GM21381 (cell line): ENCODE measurements around the gene STK11IP.

Experiments used
- ATAC-seq: cut with Tn5 transposase; IDR thresholded peaks from one replicate; pipeline ENCODE4 v1.9.1; 2021; ENCODE audit warnings: mild to moderate bottlenecking, moderate library complexity; ENCODE audit not compliant: unreplicated experiment

STK11IP gene

DNA sequence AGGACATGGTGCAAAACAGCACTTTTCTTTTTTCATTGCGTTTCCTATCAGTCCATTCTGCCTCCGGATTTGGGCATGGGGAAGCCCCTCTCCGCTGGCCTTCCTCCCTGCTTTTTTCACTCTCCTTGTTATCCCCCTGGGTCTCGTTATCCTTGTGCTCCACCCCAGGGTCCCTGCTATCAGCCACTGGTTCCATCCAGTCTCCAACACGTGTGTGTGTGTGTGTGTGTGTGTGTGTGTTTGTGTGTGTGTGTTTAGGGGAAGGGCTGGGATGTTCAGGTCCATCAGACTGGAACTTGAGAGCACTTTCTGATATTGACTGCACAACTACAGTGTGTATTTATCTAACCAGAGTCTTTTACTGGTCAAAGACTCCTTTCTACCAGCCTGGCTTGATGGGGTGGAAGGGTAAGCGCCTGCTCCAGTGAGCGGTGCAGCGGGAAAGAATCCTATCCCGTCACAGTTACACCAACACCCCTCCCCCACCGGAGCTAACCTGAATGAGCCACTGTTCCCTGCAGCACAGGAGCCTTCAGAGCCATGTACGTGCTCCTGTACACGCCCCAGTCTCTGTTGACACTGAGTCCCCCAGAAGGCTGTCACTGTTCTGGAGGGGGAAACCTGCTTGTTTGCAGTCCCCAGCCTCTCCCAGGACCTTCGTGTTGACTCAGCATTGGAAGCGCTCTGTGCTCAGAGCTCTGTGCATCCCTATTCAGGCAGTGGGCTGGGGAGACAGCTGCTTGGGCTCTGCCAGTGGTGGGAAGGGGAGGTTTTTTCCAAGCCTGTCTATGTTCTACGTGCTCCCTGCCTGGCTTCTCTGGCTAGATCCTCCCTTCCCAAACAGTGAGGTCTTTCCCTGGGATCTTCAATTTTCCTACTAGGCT lies 20.9 kb upstream of the STK11IP start:
- no peak for ATAC-seq

DNA sequence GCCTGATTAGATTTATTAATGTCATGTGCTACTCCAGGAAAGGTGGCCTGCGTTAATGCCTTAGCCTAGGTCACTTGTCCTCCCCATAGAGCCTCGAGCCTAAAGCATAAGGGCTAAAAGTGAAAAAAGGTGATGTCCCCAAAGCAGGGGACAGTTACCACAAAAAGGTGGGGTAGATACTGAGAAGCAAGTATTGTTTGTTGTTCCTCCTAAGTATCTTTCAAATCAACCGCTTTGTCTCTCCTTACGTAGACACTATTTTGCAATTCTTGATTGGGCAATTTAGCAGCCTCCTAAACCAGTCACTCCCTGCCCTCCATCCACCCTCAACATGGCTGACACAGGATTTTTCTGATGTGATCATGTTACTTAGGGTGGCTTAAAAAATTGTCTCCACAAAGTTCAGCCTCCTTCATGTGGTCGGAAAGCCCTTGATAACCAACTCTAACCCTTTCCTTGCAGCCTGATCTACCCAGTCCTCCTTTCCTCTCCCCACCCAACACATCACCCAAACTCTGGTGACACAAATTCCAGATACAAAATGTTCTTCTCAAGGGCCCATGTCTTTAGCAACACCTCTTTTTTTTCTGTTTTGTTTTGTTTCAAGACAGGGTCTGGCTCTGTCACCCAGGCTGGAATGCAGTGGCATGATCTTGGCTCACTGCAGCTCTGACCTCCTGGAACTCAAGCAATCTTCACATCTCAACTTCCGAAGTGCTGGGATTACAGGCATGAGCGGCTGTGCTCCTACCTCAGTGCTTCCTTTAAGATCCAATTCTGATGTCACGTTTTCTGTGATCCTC lies 18.6 kb upstream of the STK11IP start:
- no peak for ATAC-seq

DNA sequence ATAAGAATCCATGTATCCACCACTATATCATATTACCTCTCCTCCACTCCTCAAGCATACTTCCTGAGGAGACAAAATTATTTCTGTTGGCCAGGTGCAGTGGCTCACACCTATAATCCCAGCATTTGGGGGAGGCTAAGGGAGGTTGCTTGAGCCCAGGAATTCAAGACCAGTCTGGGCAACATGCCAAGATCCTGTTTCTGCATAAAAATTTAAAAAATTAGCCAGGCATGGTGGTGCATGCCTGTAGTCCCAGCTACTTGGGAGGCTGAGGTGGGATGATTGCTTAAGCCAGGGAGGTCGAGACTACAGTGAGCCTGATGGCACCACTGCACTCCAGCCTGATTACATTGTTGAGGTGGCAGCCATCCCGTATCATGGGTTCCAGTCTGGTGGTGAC lies 16.3 kb upstream of the STK11IP start:
- no peak for ATAC-seq

DNA sequence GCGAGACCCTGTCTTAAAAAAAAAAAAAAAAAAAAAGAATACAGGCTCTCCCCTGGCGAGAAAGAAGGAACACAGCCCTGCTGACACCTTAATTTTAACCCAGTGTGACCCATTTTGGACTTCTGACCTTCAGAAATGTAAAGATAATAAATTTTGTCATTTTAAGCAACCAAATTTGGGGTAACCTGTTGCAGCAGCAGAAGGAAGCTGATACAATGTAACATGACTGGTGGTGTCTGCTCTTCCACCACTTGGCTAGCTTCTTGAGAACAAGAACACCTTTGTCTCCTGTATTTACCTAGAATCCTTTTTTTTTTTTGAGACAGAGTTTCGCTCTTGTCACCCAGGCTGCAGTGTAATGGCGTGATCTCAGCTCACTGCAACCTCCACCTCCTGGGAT lies 6.6 kb upstream of the STK11IP start:
- no peak for ATAC-seq

DNA sequence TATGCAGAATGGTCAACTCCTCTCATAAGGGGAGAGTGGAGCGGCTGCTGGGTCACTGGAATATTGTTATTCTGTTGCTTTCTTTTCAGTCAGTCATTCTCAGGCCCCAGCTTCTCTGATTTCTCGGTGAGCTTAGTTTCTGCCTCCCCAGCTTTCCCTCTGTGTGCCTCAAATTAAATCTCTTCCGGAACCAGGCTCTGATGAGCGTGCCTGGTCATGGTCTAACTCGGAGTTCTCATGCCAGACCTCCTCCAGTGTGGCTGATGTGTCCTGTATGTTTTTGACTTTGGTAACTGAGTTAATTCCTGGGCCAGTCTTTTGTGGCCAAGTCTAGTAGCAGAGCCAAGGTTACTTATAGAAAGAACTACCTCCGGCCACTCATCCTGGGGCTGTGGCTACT lies 4.9 kb upstream of the STK11IP start:
- no peak for ATAC-seq

DNA sequence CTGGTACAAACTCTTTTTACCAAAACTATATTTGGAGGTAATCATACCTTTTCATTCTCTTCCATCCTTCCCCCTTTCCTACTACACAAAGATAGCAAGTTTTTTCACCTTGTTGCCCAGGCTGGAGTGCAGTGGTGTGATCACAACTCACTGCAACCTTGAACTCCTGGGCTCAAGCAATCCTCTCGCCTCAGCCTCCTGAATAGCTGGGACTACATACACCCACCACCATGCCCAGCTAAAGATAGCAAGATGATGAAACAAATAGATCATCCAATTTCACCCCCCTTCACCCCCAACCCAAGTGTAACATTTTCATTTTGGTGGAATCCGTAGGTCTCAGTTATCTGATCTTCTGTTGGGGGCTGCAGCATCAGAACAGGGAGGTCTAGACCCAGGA lies 4.5 kb upstream of the STK11IP start:
- ATAC-seq = no peak

DNA sequence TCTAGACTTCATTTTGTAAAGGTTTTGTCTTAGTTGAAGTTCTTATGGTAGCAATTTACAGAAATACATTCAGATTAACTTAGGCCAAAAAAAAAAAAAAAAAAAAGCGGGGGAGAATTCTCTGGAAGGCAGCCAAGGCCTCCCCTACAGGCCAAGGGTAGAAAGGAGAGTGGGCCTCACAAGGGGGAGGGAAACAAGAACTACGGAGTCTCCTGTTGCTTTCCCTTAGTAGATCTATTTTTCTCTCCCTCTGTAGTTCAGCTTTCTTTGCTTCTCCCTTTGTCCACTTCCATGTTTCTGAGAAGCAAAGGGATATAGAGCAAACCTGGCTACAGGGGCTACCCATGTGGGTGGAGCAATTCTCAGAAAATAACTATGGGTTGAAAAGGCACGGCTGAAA lies 2.4 kb upstream of the STK11IP start:
- ATAC-seq = no peak

DNA sequence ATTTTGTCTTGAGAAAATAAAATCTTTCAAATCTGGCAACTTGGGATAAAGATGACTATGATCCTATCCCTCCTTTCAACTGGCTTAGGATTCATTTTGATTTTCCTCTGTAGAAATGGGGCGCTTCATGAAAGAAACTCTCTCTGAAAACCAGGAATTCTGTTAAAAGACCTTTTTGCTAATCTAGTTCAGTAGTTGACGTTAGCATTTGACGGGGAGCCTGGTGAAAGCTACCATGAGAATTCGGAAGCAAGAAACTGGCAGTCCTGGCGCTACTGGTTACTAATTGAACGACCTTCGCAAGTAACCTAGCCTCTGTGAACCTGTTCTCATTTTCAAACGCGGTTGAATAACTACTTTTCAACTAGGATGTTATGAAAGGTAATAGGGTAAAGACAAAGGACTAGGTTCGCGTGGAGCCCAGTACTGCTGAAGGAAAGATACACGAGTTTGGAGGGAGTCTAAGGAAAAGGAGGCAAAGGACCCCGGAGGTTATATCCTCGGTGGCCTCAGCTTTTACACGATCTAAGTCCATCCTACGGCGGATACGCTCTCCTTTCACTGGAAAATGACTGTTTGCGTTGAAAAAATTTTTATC lies 604 bp upstream of the STK11IP start:
- ATAC-seq = no peak

DNA sequence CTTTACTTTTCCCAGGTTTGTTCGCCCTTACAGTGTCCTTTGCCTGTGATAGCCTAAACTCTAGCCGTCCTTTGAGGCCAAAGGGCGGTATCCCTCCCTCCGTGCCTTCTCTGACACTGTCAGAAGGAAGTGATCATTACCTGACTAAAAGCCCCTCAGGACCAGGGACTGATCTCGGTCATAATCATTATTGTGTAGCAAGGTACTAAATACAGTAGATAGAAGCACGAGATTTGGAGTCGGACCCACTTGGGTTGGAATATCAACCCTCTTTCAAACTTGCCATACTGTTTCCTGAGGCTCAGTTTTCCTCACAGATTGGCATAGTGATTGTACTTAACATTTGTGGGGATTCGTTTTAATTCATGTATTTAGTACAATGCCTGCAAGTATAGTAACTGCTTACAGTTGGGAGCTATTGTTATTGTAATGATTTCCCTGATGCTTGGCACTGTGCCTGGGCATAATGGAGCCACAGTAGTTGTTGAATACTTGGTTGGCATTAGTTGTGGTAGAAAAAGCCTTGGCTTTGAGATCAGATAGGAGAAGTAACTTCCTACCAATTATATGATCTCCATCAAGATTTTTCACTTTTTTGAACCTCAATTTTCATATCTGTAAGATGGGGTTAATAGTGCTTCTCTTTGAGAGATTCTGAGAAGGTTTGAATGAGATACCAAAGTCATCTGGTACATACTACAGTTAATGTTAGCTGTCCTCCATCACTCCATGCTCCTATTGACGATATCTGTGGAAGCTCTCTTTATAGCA lies 836 bp downstream of the STK11IP start:
- ATAC-seq = no peak

DNA sequence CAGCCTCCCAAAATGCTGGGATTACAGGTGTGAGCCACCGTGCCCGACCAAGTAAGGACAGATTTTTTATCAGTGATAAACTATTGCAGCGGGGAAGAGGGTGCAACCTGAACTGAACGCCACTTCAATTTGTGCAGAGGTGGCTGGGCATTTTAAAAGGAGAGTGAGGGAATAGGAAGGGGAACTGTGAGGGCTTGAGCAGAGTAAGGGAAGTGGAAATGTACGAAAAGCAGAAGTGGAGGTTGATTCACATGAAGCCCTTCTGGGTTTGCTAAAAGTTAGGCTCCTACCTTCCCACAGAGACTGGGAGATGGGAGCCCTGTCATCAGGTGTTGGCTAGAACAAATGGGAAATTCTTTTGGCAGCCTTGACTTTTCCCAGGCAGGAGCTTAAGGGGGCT lies 6.1 kb downstream of the STK11IP start:
- ATAC-seq = no peak

DNA sequence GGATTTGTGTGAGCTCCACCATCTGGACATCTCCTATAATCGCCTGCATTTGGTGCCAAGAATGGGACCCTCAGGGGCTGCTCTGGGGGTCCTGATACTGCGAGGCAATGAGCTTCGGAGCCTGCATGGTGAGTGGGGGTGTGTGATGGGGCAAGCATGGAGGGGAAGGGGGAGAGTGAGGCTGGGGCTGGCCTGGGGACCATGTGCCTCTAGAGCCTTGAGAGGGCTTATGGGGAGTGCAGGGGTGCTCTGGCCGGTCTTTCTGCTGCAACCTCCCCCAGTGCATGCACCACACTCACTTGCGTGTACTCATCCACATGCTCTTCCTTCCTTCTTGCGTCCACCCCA lies 7.9 kb downstream of the STK11IP start:
- ATAC-seq = no peak

DNA sequence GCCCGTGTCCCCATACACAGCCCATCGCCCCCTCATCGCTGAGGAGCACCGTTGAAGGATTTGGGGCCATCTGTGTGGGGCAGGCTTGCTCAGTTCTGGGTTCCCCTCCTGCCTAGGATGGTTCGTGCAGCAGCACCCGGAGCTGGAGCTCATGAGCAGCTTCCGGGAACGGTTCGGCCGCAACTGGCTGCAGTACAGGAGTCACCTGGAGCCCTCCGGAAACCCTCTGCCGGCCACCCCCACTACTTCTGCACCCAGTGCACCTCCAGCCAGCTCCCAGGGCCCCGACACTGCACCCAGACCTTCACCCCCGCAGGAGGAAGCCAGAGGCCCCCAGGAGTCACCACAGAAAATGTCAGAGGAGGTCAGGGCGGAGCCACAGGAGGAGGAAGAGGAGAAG lies 10.3 kb downstream of the STK11IP start:
- no peak for ATAC-seq

DNA sequence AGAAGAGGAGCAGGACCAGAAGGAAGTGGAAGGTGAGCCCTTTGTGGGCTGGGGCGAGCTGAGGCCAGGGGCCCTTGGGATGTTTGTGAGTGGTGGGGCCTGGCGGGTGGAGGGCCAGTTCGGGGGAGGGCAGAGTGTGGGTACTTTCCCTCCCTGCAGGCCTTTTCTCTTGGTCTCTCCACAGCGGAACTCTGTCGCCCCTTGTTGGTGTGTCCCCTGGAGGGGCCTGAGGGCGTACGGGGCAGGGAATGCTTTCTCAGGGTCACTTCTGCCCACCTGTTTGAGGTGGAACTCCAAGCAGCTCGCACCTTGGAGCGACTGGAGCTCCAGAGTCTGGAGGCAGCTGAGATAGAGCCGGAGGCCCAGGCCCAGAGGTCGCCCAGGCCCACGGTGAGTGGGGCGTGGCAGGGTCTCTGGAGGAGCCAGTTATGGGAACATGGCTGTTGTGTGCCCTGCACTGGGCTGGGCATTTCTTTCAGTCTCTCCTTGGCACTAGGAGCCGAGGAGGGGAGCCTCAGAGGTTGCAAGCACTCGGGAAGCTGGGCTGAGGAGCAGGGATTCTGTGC lies 10.8 kb downstream of the STK11IP start:
- ATAC-seq = no peak

DNA sequence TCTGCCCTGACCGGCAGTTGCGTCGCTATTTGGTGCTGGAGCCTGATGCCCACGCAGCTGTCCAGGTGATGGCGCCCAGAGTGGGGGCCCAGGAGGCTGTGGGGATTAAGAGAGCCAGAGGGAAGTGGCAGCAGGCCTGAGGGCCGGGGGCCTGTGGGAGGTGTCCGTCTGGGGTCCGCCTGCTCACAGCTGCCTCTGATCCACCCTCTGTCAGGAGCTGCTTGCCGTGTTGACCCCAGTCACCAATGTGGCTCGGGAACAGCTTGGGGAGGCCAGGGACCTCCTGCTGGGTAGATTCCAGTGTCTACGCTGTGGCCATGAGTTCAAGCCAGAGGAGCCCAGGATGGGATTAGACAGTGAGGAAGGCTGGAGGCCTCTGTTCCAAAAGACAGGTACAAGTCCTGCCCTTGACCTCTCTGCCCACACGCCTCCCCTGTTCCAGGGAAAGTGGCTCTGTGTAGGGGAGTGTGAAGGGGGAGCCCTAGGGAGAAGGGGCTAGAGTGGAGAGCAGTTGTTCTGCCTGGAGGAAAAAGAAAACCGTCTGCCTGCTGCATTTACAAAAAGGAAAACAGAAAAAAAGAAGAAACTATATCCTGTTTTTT lies 11.6 kb downstream of the STK11IP start:
- no peak for ATAC-seq

DNA sequence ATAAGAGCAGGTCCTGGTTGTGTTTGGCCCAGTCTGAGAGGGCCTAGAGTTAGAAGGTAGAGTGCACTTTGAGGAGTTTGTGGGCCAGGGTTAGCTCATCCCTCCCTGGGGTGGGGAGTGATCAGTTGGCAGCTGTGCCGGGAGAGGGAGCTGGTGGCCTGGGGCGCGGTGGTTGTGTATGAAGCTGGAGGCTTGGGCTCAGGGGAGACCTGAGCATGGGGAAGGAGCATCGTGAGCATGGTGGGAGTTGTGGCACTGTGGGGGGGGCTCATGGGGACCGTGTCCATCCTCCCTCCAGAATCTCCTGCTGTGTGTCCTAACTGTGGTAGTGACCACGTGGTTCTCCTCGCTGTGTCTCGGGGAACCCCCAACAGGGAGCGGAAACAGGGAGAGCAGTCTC lies 13.6 kb downstream of the STK11IP start:
- ATAC-seq = no peak

DNA sequence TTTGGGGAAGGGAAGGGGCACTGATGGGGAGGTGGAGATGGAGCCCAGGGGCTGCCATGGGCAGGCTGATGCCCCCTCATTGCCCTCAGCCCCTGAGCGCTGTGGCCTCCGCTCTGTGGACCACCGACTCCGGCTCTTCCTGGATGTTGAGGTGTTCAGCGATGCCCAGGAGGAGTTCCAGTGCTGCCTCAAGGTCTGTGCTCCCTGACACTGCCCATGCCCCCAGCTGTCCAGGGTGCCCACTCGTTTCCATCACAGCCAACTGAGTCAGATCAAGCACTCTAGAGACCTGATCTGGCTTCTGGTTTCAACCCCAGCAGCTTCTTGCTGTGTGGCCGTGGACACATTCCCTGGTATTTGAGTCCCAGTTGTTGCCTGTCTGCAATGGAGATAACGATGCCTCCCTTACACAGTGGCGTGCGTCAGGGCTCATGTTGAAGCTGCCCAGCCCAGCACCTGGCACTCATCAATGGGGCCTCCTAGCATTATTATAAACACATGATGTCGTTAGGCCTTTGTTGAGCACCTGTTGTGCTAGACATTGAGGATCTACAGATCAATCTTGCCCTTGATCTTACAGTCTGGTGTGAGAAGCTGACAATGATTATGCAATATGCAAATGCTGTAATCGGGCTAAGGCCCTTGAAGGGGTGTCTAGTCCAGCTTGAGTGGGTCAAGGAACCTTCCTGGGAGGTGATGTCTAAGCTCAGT lies 14.4 kb downstream of the STK11IP start:
- no peak for ATAC-seq

DNA sequence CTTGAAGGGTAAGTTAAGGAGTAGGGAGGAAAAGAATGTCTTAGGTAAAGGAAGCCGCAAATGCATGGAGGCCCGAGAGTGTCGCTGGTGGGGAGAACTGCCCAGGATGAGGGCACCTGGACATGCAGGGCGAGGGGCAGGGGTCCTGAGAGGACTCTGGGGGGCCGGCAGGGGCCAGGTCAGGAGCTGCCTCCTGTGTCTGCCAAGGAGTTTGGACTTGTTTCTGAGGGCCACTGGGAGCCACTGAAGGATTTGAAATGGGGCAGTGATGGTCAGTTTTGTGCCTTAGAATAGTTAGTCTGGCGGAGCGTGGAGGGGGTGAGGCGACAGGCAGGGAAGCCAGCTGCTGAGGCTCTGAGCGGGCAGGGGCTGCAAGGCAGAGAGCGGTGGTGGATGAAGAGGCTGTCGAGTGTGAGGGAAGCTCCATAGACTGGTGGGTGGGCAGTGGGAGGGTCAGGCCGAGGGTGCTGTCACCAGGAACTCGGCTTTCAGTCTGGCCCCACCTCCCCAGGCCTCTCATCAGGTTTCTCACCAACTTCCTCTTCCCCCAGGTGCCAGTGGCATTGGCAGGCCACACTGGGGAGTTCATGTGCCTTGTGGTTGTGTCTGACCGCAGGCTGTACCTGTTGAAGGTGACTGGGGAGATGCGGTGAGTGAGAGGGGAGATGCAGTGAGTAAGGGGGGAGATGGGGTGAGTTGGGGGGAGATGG lies 15.1 kb downstream of the STK11IP start:
- no peak for ATAC-seq

DNA sequence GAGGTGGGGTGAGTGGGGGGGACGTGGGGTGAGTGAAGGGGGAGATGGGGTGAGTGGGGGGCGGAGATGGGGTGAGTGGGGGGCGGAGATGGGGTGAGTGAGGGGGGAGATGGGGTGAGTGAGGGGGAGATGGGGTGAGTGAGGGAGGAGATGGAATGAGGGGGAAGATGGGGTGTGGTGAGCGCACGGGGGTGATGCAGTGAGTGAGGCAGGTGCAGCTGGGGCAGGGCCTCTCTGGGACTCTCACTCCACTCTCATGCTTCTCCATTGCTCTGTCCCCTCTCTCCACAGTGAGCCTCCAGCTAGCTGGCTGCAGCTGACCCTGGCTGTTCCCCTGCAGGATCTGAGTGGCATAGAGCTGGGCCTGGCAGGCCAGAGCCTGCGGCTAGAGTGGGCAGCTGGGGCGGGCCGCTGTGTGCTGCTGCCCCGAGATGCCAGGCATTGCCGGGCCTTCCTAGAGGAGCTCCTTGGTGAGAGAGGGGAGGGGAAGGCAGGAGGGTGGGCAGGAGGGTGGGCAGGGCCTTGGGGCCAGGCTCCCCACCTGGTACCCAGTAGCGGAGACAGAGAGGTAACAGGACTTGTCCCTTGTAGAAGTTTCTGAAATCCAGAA lies 15.9 kb downstream of the STK11IP start:
- no peak for ATAC-seq
